ENCODE results near the gene KRTAP29-1.

DNA sequence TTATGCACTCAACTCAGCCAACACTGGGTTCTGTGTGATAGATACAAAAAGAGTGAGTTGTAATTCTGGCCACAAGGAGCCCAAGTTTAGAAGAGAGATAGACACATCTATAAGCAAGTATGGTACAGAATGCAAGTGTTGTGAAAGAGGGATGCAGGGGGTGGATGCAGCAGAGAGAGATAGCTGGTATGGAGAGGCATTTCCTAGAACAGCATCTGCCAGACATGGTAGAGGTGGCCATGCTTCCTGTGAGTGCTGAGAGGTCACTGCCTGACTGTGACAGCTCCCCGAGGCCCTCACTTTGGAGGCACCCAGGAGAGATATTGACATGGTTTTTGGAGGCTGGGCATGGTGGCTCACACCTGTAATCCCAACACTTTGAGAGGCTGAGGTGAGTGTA lies 8.5 kb upstream of the KRTAP29-1 start:
- TF ChIP-seq POLR2A (IDR thresholded peaks at IDR 0.05), result no peak
- TF ChIP-seq, protein P1, sequence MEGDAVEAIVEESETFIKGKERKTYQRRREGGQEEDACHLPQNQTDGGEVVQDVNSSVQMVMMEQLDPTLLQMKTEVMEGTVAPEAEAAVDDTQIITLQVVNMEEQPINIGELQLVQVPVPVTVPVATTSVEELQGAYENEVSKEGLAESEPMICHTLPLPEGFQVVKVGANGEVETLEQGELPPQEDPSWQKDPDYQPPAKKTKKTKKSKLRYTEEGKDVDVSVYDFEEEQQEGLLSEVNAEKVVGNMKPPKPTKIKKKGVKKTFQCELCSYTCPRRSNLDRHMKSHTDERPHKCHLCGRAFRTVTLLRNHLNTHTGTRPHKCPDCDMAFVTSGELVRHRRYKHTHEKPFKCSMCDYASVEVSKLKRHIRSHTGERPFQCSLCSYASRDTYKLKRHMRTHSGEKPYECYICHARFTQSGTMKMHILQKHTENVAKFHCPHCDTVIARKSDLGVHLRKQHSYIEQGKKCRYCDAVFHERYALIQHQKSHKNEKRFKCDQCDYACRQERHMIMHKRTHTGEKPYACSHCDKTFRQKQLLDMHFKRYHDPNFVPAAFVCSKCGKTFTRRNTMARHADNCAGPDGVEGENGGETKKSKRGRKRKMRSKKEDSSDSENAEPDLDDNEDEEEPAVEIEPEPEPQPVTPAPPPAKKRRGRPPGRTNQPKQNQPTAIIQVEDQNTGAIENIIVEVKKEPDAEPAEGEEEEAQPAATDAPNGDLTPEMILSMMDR (IDR thresholded peaks at IDR 0.05), result no peak
